ENCODE measurements around the gene GLCCI1.

Gene GLCCI1

DNA sequence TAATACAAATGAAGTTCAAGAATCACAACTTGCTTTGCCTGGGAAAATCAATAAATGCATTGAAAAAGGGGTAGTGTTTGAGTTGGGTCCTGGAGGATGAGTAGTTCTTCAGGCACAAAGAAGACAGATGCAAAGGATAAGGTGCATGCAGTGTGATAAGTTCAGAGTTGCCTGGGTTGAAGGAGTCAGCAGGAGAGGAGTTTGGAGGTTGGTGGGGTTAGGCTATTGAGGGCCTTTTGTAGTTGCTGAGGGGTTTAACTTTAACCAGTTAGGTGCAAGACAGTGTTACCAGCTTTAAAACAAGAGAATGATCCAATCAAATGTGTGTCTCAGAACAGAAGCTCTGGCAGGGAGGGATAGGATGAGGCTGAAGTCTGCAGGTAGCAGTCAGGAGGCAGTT, 44.3 kb upstream of the GLCCI1 start:
- TF ChIP-seq, protein P1, sequence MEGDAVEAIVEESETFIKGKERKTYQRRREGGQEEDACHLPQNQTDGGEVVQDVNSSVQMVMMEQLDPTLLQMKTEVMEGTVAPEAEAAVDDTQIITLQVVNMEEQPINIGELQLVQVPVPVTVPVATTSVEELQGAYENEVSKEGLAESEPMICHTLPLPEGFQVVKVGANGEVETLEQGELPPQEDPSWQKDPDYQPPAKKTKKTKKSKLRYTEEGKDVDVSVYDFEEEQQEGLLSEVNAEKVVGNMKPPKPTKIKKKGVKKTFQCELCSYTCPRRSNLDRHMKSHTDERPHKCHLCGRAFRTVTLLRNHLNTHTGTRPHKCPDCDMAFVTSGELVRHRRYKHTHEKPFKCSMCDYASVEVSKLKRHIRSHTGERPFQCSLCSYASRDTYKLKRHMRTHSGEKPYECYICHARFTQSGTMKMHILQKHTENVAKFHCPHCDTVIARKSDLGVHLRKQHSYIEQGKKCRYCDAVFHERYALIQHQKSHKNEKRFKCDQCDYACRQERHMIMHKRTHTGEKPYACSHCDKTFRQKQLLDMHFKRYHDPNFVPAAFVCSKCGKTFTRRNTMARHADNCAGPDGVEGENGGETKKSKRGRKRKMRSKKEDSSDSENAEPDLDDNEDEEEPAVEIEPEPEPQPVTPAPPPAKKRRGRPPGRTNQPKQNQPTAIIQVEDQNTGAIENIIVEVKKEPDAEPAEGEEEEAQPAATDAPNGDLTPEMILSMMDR (IDR thresholded peaks at IDR 0.05): no peak

DNA sequence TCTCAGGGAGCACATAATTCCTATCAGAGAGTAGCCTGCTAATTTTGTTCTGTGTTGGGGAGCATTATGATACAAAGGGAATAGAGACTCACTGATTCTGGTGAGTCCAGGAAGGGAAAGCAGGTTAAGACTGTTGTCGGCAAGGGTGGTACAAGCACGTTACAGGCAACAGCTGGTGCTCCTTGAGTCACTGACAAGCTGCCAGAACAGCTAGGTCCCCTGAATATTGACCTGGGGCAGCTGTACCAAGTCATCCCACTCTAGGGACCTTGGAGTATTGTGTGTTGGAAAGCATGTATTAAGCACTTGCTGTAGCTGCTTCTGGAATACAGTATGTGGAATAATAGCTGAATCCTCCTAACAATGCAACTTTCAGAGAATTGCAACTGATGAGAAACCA, 37.0 kb upstream of the GLCCI1 start:
- TF ChIP-seq, protein P1 (IDR thresholded peaks at IDR 0.05): no peak

DNA sequence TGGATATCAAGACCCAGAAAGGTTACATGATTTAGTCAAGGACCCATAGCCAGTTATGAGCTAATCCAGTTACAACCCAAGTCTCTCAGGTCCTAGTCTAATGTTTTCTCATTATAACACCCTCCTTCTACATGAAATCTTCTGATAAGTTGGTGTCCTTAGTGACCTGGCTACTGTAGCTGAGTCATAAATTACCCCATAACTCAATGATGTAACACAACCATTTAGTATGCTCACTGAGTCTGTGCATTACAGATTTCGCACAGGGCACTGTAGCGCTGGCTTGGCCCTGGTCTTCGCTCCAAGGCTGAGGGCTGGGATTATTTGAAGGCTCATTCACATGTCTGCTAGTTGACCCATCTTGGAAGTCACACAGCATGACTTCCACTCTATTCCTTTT, 36.0 kb upstream of the GLCCI1 start:
- TF ChIP-seq, protein P1 (IDR thresholded peaks at IDR 0.05): no peak

DNA sequence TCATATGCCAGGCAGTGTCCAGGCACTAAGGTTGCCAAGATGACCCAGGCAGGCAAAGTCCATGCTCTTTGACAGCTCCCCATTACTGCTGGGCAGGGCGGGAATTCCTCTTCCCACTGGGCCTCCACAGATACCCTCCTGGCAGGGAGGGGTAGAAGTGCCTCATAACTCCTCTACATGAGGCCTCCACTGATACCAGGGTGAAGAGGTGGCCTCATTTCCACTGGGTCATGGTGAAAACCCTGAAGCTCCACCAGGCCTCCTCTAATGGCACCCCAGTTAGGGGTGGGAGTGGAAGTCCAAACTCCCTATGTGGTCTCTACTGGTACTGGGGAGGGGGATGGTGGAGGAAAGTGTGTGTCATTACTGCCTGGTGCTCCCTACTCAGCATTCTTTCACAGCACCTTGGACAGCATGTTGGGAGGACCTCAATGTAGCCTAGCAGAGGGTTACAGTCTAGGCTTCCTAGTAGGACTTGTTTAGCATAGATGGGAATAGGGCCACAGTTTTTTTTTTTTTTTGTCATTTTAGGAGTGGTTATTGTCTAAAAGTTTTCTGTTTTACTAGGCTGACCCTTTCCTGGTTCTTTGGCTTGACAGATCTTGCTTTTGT, 34.6 kb upstream of the GLCCI1 start:
- TF ChIP-seq, protein P1 (IDR thresholded peaks at IDR 0.05): no peak

DNA sequence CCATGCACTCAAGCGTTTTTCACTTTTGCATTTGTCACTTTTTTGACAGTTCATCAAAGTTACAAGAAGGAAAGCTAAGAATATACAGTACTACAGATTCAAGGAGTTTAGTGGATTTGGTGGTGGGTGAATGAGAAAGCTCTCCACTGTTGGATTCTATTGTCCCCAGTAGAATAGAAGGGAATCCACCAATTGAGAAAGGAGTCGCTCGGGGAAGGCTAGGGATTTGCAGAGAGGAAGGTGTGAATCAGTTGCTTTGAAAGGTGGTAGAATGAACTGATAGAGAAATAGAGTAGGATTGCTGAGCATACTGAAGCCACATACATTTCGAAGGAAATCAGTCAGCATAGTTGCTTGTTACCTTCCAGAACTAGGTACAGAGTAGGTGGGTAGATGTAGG, 33.7 kb upstream of the GLCCI1 start:
- TF ChIP-seq, protein P1 (IDR thresholded peaks at IDR 0.05): no peak

DNA sequence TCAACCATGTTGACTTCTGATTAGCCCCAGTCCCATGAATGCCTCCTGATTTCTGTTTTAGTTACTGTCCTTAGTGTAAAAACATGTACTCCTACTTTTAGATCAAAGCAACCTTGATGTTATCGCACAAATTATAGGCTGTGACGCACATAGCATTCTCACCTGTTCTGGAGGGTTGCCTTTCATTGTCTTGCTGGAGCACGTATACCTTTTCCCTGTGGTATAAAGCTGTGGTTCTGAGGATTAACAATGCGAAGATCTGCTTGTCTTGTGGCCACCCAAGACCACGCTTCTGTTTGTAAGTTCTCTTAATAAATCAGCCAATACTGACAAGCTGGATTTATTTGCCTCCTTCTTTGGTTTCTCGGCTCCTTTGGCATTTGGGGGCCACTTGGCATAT, 30.1 kb upstream of the GLCCI1 start:
- TF ChIP-seq, protein P1 (IDR thresholded peaks at IDR 0.05): no peak

DNA sequence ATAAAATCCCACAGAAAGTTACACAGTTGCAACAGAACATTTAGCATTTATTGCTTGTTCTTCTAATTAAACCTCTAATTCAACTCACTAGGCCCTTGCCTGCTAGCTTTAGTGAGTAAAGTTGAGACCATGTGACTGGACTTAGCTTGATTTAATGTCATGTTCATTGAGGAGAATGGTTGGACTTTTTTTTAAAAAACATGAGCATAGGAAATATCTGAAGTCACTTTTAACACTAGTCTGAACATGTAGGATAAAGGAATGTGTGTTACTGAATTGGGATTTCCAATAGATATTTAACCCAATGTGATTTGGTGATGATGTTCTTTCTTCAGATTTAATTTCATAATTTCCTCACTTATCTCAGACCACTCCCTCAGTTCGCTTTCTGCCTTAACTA, 24.6 kb upstream of the GLCCI1 start:
- TF ChIP-seq, protein P1 (IDR thresholded peaks at IDR 0.05): no peak
